GM19455 (cell line): ENCODE data around the gene ZFYVE26.
"Not testable (repeated sequence)": the region's sequence is repeated elsewhere in the genome, so short reads cannot be mapped to it uniquely, and the experiment has no call there.

Source experiments
- ATAC-seq: cut with Tn5 transposase; IDR thresholded peaks from one replicate; pipeline ENCODE4 v1.9.1; 2021; ENCODE audit not compliant: unreplicated experiment

The ZFYVE26 gene

DNA sequence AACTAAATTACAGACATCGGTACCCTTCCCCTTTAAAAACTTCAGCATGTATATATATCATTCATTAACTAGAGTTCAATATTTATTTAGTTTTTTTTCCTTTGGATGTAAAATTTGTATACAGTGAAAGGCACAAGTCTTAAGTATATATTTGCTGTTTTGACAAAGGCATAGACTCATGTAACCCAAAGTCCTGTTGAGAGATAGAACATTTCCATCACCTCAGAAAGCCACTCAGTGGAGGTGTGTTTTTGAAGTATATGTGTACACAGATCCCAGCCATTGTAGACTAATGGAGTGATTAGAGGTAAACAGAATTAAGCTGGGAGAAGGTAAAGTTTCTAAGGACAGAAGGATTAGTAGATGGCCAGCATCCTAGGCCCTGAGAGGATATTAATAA is 99.3 kb downstream of the ZFYVE26 start:
- no peak for ATAC-seq

DNA sequence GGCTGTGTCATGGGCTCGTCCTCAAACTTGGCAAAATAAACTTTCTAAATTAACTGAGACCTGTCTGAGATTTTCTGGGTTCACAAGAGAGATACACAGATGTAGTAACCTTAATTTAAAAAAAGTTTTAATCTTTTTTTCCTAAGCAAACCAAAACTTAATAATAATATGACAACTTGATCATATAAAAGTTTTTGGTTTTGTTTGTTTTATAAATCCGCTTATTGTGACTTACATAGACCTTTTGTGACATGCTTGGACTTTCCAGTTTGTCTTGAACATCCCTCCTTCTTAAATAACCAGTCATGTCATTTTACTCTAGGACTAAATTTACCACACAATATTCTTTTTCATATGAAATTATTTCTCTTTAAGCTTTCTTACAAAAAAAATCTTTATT is 106.2 kb downstream of the ZFYVE26 start:
- no peak for ATAC-seq

DNA sequence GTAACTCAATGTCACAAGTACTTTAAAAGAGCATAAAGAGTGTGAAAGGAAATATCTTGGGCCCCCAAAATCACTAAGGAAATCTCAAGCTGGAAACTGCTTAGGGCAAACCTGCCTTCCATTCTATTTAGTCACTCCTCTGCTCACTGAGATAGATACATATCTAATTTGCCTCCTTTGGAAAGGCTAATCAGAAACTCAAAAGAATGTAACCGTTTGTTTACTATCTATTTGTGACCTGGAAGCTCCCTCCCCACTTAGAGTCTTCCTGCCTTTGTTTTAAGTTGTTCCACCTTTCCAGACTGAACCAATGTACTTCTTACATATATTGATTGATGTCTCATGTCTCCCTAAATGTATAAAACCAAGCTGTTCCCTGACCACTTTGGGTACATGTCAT is 106.6 kb downstream of the ZFYVE26 start:
- ATAC-seq: not testable (repeated sequence)

GRCh38 chr14:67709346-67709745 is 107.0 kb downstream of the ZFYVE26 start:
- ATAC-seq: not testable (repeated sequence)

- no peak for ATAC-seq
These were observed 111.2 kb downstream of the ZFYVE26 start for GRCh38 chr14:67705211-67705610.

- no peak for ATAC-seq
These were observed 111.8 kb downstream of the ZFYVE26 start for GRCh38 chr14:67704484-67705089.

DNA sequence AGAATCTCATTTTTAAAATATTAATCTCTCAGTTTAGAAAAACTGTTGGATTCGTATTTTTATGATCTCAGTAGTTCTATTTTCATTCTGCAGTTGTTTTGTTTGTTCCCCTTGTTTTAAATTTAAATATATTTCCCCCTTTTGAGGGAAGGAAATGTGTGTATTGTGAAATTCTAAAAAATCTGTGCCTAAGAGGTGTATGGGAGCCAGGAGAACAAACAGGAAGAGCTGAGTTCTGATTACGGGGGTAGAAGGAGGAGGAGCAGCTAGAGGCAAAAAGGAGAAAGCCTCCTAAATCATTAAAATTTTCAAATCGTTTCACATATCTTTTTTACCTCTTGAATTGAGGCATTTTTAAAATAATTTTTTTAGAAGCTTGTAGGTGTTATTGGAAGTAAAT is 112.4 kb downstream of the ZFYVE26 start:
- ATAC-seq: no peak

GRCh38 chr14:67701492-67701891 is 114.9 kb downstream of the ZFYVE26 start, which contains the start of gene RDH12:
Gene RDH12, plus strand, starts transcription at chr14:67701886. Its CDS starts 20,757 bp downstream, at chr14:67722643.
- ATAC-seq: not testable (repeated sequence)

- no peak for ATAC-seq
These were observed 118.2 kb downstream of the ZFYVE26 start for GRCh38 chr14:67698179-67698578.

- ATAC-seq: no peak
These were observed 119.4 kb downstream of the ZFYVE26 start for GRCh38 chr14:67697006-67697405.
